ENCODE measurements around the gene SORBS2.
"Not testable (repeated sequence)": the region's sequence is repeated elsewhere in the genome, so short reads cannot be mapped to it uniquely, and the experiment has no call there.

Gene SORBS2

GRCh38 chr4:185578284-185578683 lies 233.7 kb downstream of the SORBS2 start:
- no peak for DNase-seq

- no peak for DNase-seq
Observed at GRCh38 chr4:185576962-185577950, 234.7 kb downstream of the SORBS2 start.

GRCh38 chr4:185576314-185576961 lies 235.6 kb downstream of the SORBS2 start:
- DNase-seq = no peak

GRCh38 chr4:185573651-185574199 lies 238.3 kb downstream of the SORBS2 start:
- DNase-seq = peak; percentile 48

- DNase-seq = no peak
Observed at GRCh38 chr4:185570727-185571126, 241.3 kb downstream of the SORBS2 start.

- DNase-seq = no peak
Observed at GRCh38 chr4:185567381-185568376, 244.3 kb downstream of the SORBS2 start.

- DNase-seq = no peak
Observed at GRCh38 chr4:185566972-185567371, 245.0 kb downstream of the SORBS2 start.

GRCh38 chr4:185566425-185566824 lies 245.6 kb downstream of the SORBS2 start:
- no peak for DNase-seq

GRCh38 chr4:185565696-185566095 lies 246.3 kb downstream of the SORBS2 start:
- no peak for DNase-seq

- no peak for DNase-seq
Observed at GRCh38 chr4:185564349-185564748, 247.6 kb downstream of the SORBS2 start.

GRCh38 chr4:185562531-185562930 lies 249.5 kb downstream of the SORBS2 start:
- no peak for DNase-seq

- no peak for DNase-seq
Observed at GRCh38 chr4:185560316-185560715, 251.7 kb downstream of the SORBS2 start.

GRCh38 chr4:185559915-185560281 lies 252.1 kb downstream of the SORBS2 start:
- DNase-seq = no peak

- DNase-seq = not testable (repeated sequence)
Observed at GRCh38 chr4:185559251-185559914, 252.6 kb downstream of the SORBS2 start.

GRCh38 chr4:185554365-185555126 lies 257.4 kb downstream of the SORBS2 start:
- DNase-seq = no peak

- DNase-seq = no peak
Observed at GRCh38 chr4:185552254-185552653, 259.7 kb downstream of the SORBS2 start.

GRCh38 chr4:185550933-185551332 lies 261.1 kb downstream of the SORBS2 start:
- no peak for DNase-seq

GRCh38 chr4:185549095-185549639 lies 262.8 kb downstream of the SORBS2 start:
- no peak for DNase-seq

- DNase-seq = no peak
Observed at GRCh38 chr4:185548587-185548986, 263.4 kb downstream of the SORBS2 start.

- DNase-seq = no peak
Observed at GRCh38 chr4:185546335-185546734, 265.7 kb downstream of the SORBS2 start.
